ENCODE measurements around the gene C1orf198. TPM values are rescaled to one million over a fixed set of nuclear protein-coding genes. Genes with fewer than 3 reads are reported as not detected.
A peak's percentile ranks its signal among the peaks of the same experiment; 100 is the strongest.

C1orf198 gene
- total RNA-seq, 1 donor from 2014 or later: 159 TPM

DNA sequence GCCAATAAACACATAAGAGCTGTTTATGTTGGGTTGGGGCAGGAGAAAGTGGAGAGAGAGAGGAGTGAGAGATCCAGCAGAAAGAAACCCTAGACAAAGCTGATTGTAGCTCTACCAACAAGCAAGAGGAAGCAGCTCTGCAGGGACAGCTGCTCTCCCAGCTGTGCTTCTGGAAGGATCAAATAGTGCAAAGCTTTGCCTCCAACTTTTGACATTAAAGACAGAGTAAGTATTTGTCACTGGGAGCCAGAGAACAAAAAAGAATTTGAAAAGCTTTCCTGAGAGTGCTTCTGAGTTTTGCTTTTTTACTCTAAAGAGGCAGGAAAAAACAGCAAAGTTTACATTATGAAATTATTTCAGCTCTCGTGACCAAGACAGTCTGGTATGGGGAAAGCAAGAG, 28.5 kb upstream of the C1orf198 start:
- Histone ChIP-seq H3K4me1 (peaks cover 40% of the 10 kb centered on the region), H3K27ac (peak overlapping the region; percentile 17), H3K4me3 (no peak overlapping the region), H3K36me3 (no peaks in the 10 kb centered on the region), H3K9me3 (no peaks in the 10 kb centered on the region), H3K27me3 (no peaks in the 10 kb centered on the region)
- TF ChIP-seq, protein P1, sequence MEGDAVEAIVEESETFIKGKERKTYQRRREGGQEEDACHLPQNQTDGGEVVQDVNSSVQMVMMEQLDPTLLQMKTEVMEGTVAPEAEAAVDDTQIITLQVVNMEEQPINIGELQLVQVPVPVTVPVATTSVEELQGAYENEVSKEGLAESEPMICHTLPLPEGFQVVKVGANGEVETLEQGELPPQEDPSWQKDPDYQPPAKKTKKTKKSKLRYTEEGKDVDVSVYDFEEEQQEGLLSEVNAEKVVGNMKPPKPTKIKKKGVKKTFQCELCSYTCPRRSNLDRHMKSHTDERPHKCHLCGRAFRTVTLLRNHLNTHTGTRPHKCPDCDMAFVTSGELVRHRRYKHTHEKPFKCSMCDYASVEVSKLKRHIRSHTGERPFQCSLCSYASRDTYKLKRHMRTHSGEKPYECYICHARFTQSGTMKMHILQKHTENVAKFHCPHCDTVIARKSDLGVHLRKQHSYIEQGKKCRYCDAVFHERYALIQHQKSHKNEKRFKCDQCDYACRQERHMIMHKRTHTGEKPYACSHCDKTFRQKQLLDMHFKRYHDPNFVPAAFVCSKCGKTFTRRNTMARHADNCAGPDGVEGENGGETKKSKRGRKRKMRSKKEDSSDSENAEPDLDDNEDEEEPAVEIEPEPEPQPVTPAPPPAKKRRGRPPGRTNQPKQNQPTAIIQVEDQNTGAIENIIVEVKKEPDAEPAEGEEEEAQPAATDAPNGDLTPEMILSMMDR (IDR thresholded peaks at IDR 0.05): no peak
- ATAC-seq: no peak
- no peak for DNase-seq
- intact Hi-C loops (cut with DNase I): no loop called here

DNA sequence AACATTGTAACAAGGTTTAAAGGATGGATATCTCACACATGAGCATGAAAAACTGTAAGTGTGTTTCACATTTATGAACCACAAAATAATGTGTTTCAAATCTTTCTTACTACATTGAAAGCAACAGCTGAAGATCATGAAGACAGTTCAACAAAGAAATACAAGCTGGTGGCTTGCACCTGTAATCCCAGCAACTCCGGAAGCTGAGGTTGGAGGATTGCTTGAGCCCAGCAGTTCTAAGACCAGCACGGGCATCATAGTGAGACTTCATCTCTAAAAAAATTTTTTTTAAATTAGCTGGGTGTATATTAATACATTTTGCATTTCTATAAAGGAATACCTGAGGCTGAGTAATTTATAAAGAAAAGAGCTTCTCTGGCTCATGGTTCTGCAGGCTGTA, 27.1 kb upstream of the C1orf198 start:
- Histone ChIP-seq H3K36me3 (no peaks in the 10 kb centered on the region), H3K4me1 (peaks cover 28% of the 10 kb centered on the region), H3K27me3 (no peaks in the 10 kb centered on the region), H3K27ac (no peak overlapping the region), H3K4me3 (no peak overlapping the region), H3K9me3 (no peaks in the 10 kb centered on the region)
- TF ChIP-seq, protein P1 (IDR thresholded peaks at IDR 0.05): no peak
- ATAC-seq: no peak
- intact Hi-C loops (cut with DNase I): no loop called here
- no peak for DNase-seq

DNA sequence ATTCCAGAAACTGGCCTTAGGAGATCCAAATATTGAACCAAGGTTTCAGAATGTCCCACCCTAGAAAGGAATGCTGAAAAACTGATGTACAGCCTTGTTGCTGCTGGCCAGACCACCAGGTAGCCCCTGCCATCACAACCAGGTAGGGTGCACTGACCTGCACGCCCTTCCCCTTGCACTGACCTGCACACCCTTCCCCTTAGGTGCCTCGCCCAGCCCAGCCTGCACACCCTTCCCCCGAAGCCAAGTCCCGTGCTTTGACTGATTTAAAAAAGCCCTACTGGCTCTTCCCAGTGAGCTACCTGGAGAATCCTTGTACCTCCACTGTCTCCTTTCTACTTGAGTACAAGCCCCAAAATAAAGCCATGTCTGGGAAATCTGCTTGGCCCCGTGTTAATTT, 26.3 kb upstream of the C1orf198 start:
- H3K27ac ChIP-seq: no peak overlapping the region
- no peaks in the 10 kb centered on the region for H3K27me3 ChIP-seq
- H3K36me3 ChIP-seq: no peaks in the 10 kb centered on the region
- intact Hi-C loops (cut with DNase I): no loop called here
- ATAC-seq (peak; percentile 44), DNase-seq (no peak)
- H3K4me3 ChIP-seq: no peak overlapping the region
- TF ChIP-seq, protein P1 (IDR thresholded peaks at IDR 0.05): no peak
- H3K9me3 ChIP-seq: no peaks in the 10 kb centered on the region
- peaks cover 20% of the 10 kb centered on the region for H3K4me1 ChIP-seq

DNA sequence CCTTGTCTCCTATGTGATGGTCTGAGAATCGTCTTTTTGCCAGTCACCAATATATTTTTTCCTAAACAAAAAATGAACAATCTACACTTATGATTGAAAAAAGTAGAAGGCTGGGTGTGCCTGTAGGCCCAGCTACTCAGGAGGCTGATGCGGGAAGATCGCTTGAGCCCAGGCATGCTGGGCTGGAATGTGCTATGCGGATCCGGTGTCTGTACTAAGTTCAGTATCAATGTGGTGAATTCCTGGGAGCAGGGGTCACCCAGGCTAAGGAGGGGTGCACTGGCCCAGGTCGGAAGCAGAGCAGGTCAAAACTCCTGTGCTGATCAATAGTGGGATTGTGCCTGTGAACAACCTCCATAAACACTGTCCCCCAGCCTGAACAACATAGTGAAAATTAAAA, 25.7 kb upstream of the C1orf198 start:
- no peaks in the 10 kb centered on the region for H3K9me3 ChIP-seq
- H3K27me3 ChIP-seq: no peaks in the 10 kb centered on the region
- H3K36me3 ChIP-seq: no peaks in the 10 kb centered on the region
- intact Hi-C loops (cut with DNase I): no loop called here
- DNase-seq (no peak), ATAC-seq (no peak)
- TF ChIP-seq, protein P1 (IDR thresholded peaks at IDR 0.05): no peak
- no peak overlapping the region for H3K4me3 ChIP-seq
- peaks cover 18% of the 10 kb centered on the region for H3K4me1 ChIP-seq
- H3K27ac ChIP-seq: no peak overlapping the region

DNA sequence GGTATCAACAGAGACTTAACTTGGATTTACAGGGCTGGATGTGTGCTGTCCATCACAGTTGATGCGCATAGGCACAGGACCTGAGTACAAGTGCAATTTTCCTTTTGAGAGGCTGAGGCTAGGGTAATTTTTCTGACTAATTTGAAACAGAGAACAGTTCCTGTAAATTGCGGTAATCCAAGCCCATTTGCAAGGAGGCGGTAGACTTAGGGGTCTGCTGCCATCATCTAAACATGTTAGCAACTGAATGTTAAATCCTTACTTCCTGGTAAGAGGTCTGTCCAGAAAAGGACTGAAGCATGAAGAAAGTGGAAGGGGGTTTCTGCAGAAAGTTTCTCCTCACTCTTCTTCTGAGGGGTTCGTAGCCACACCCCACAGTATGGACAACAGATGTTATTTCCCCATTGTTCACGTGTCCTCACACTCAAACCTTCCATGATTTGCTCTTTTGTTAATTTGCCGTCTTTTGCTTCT, 23.7 kb upstream of the C1orf198 start:
- no peak overlapping the region for H3K4me3 ChIP-seq
- no peaks in the 10 kb centered on the region for H3K27me3 ChIP-seq
- ATAC-seq (no peak), DNase-seq (no peak)
- TF ChIP-seq, protein P1 (IDR thresholded peaks at IDR 0.05): no peak
- intact Hi-C loops (cut with DNase I): no loop called here
- peaks cover 11% of the 10 kb centered on the region for H3K4me1 ChIP-seq
- H3K36me3 ChIP-seq: no peaks in the 10 kb centered on the region
- H3K27ac ChIP-seq: no peak overlapping the region
- H3K9me3 ChIP-seq: no peaks in the 10 kb centered on the region

DNA sequence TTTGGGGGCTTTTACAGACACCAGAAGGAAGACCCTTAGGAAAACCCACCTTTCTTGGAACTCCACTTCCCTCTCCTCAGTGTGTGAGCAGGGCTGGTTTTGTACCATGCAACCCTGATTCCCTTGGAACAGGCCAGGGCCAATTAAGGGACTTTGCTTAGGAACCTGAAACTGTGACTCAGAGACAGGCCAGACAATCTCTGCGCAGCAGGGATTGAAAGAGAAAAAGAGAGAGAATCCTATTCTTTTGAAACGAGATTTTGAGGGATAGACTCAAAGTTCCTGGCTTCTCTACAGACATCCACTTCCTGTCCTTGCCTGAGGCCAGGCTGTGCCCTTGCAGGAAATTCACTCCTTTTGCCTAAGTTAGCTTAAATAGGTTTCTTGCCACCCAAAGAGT, 23.1 kb upstream of the C1orf198 start:
- H3K27ac ChIP-seq: no peak overlapping the region
- H3K4me3 ChIP-seq: no peak overlapping the region

More for the DNA sequence above, 23.1 kb upstream of the C1orf198 start:
- no peak for ATAC-seq
- H3K4me1 ChIP-seq: peaks cover 5% of the 10 kb centered on the region
- intact Hi-C loops (cut with DNase I): no loop called here
- TF ChIP-seq, protein P1 (IDR thresholded peaks at IDR 0.05): no peak
- no peaks in the 10 kb centered on the region for H3K36me3 ChIP-seq
- H3K9me3 ChIP-seq: no peaks in the 10 kb centered on the region
- no peak for DNase-seq
- H3K27me3 ChIP-seq: no peaks in the 10 kb centered on the region
